ENCODE data around the gene GSX2.

GRCh38 chr4:54076673-54077072 lies 23.3 kb upstream of the GSX2 start:
- TF ChIP-seq CTCF (IDR thresholded peaks at IDR 0.05), result no peak
- no peak for TF ChIP-seq POLR2A (IDR thresholded peaks at IDR 0.05)
